Testis (tissue), 3 donors: ENCODE measurements around the gene UBAC1. TPM values are rescaled to one million over a fixed set of nuclear protein-coding genes. Genes with fewer than 3 reads are reported as not detected.

ENCODE experiments used
- DNase-seq: peaks from one replicate; pipeline ENCODE4 v3.0.0-alpha.2; 2019
- H3K27ac ChIP-seq, 2 donors: fragments of 200-600 bp; sonication (generic); one replicate each; pipeline ENCODE4 v1.5.1; 2019
- H3K27me3 ChIP-seq: fragments of 200-600 bp; sonication (generic); one replicate; pipeline ENCODE4 v1.5.1; 2019
- H3K36me3 ChIP-seq: fragments of 200-600 bp; sonication (generic); one replicate; pipeline ENCODE4 v1.5.1; 2017; ENCODE audit warnings: low read depth; ENCODE audit errors: missing control alignments
- H3K4me1 ChIP-seq: fragments of 200-600 bp; sonication (generic); one replicate; pipeline ENCODE4 v1.5.1; 2019
- H3K4me3 ChIP-seq, 2 donors: fragments of 200-600 bp; sonication (generic); one replicate each; pipeline ENCODE4 v1.5.1; 2017 to 2019
- H3K9me3 ChIP-seq: fragments of 200-600 bp; sonication (generic); one replicate; pipeline ENCODE4 v1.5.1; 2017
- POLR2A ChIP-seq: fragments of 450-650 bp; IDR thresholded peaks from one replicate; pipeline ENCODE4 v1.6.1; 2017; ENCODE audit warnings: antibody characterized with exemption, mild to moderate bottlenecking, moderate library complexity
- WGBS, 2 donors: methylation state at CpG; one replicate each; pipeline ENCODE4 v1.1.5; 2018; 5-methylcytosine and 5-hydroxymethylcytosine counted together
- intact Hi-C: fragments of 100-400 bp; cut with DNase I; formaldehyde crosslinking; loops from one replicate; pipeline ENCODE4 v1.15.1; 2023; ENCODE audit warnings: low total_unique reads
- polyA plus RNA-seq: library from polyadenylated mRNA; stranded (reverse); fragments of 350-450 nt; fragmentation: Illumina TruSeq; extraction: RNeasy Lipid Tissue Mini Kit (QIAGEN cat#74804); gene quantifications from one replicate; pipeline ENCODE4 v1.2.3, GENCODE V29; 2014; ENCODE audit warnings: low read depth, low replicate concordance; ENCODE audit not compliant: insufficient read depth
- total RNA-seq, 2 donors: library from RNA; depleted of rRNA; stranded (reverse); fragments of >200 nt; gene quantifications; one replicate each; pipeline ENCODE4 v1.2.3, GENCODE V29; 2016
- TF ChIP-seq, protein P1 (sequence below), 3 experiments: fragments of 450-650 bp in 2 of 3; fragments of 200-600 bp in 1 of 3; sonication (generic) in 1 of 3; IDR thresholded peaks; one replicate each; pipeline ENCODE4 v1.5.1; 2016 to 2019; ENCODE audit warnings: antibody characterized with exemption in 3 of 3, mild to moderate bottlenecking in 2 of 3, moderate library complexity in 1 of 3

The UBAC1 gene
- total and polyA plus RNA-seq, 3 donors from 2014 or later, result 82.2 to 99.5 (median 92.5) TPM

DNA sequence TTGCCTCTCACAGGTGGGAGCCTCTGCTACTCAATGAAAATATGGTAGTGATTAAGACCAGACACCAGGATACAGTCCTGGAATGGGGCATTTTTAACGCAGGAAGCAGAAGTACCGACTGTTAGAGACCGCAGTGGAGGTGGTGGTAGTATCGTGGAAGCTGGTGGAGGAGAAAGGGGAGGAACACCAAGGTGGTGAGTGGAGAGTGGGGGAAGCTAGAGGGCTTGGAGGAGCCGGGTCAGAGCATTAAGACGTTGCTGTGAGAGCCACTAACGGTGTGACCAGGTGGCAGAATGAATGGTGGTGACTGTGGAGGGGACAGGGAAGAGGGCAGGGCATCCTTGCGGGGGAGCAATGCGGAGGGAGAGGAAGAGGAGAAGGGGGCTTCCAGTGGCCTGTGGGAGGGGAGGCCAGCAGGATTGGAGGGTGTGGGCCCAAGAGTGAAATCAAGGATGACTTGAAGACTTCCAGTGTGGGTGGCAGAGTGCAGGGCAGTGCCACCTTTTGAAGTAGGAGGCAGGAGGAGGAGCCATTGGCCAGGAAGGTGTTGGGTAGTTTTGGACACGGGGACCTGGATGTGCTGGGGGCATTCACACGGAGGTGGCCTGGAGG is 1.6 kb upstream of the UBAC1 start:
- H3K4me3 ChIP-seq, result no peak overlapping the region
- no peaks in the 10 kb centered on the region for H3K9me3 ChIP-seq
- intact Hi-C loops, result no loop called here
- no peak for DNase-seq
- peaks cover 15% of the 10 kb centered on the region for H3K4me1 ChIP-seq
- no peak overlapping the region for H3K27ac ChIP-seq
- TF ChIP-seq POLR2A, result no peak
- TF ChIP-seq, protein P1, sequence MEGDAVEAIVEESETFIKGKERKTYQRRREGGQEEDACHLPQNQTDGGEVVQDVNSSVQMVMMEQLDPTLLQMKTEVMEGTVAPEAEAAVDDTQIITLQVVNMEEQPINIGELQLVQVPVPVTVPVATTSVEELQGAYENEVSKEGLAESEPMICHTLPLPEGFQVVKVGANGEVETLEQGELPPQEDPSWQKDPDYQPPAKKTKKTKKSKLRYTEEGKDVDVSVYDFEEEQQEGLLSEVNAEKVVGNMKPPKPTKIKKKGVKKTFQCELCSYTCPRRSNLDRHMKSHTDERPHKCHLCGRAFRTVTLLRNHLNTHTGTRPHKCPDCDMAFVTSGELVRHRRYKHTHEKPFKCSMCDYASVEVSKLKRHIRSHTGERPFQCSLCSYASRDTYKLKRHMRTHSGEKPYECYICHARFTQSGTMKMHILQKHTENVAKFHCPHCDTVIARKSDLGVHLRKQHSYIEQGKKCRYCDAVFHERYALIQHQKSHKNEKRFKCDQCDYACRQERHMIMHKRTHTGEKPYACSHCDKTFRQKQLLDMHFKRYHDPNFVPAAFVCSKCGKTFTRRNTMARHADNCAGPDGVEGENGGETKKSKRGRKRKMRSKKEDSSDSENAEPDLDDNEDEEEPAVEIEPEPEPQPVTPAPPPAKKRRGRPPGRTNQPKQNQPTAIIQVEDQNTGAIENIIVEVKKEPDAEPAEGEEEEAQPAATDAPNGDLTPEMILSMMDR (IDR thresholded peaks at IDR 0.05), result no peak
- 69 to 73% methylated on average over 11 of the region's 11 CpGs for WGBS, 2 donors
- no peaks in the 10 kb centered on the region for H3K27me3 ChIP-seq
- H3K36me3 ChIP-seq, result no peaks in the 10 kb centered on the region

DNA sequence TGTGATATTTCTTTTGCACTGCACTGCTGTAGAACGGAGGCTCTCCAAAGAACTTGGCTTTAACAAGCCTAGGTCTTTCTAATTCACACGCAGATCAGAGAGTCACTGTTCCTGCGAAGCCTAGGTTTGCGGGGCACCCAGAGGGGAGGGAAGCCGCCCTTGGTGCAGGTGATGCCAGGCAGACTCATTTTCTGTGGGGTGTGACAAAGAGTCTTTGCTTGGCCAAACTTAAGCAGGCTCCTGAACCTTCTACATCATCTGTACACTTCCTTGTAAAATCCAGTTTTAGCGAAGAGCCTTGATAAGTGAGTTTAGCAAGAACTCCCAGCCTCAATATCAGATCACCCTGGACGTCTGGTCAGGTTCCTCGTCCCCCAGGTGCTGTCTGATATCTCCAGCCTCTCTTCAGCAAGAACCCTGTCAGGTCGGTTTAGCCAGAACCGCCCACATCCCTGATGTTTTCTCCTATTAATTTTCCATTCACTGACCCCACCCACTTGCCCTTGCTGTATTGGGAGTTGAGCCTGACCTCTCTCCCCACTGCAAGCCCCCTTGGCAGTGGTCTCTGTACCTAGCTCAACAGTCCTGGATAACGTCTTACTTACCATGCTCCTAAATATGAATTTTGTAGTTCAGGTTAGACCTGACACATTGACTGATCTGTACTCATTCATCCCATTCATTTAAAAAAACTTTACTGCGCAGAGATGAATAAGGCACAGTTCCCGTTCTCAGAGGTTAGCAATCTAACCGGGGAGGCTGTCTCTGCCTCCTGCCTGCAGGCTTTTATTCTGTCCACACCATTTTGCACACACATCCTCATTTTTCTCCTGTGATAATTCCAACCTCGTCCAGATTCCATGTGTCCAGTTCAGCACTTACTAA is 880 bp upstream of the UBAC1 start:
- no peak overlapping the region for H3K4me3 ChIP-seq

DNA sequence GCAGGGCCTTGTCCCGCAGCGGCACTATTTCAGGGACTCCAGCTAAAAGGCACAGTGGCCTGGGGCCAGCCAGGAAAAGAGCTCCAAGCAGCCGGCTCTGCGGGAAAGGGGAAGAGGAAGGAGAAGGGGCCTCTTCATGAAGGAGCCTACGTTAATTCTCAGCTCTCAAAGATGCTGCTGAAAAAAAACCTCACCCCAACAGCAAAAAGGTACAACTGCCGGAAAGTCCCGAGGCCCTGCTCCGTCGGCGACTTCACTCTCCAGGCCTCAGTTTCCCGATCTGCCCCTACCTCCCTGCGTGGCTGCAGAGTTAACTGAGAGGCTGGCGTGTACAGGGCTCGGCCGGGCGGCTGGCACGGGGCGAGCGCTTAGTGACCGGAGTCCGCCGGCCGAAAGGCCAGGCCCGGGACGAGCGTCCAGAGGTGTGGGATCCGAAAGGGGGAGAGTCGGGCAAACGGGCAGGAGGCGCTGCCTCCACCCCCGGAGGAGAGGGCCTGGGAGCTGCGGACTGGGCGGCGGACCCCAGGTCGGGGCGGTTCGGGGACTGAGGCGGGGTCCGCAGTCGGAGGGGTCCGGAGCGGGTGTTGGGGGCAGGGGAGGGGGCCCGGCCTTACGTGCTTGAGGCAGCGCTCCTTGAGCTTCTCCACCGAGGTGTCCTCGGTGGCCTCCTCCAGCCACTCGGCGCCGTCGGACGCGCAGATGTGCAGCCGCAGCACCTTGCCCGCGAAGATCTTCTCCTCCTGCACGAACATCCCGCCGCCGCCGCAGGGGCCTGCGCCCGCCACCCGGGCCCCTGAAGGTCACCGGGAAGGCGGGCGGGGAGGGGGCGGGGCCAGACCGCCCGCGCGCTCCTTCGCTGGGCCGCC is 529 bp downstream of the UBAC1 start:
- intact Hi-C loops, result no loop called here

More for the DNA sequence above, 880 bp upstream of the UBAC1 start:
- DNase-seq, result no peak
- no peak for TF ChIP-seq POLR2A
- TF ChIP-seq, protein P1 (IDR thresholded peaks at IDR 0.05), result no peak
- no peaks in the 10 kb centered on the region for H3K27me3 ChIP-seq
- no peak overlapping the region for H3K27ac ChIP-seq
- WGBS, 2 donors, result 39 to 44% methylated on average over 15 of the region's 15 CpGs
- H3K36me3 ChIP-seq, result no peaks in the 10 kb centered on the region
- H3K9me3 ChIP-seq, result no peaks in the 10 kb centered on the region
- H3K4me1 ChIP-seq, result peaks cover 11% of the 10 kb centered on the region
- intact Hi-C loops, result no loop called here

GRCh38 chr9:135959814-135960213 is 1.4 kb downstream of the UBAC1 start:
- intact Hi-C loops, result no loop called here
- H3K4me3 ChIP-seq, result peak overlapping the region in 1 of 2 donors; percentile 84
- no peak for TF ChIP-seq POLR2A
- TF ChIP-seq, protein P1 (IDR thresholded peaks at IDR 0.05), result no peak
- no peaks in the 10 kb centered on the region for H3K36me3 ChIP-seq
- 39 to 45% methylated on average over 9 of the region's 9 CpGs for WGBS, 2 donors
- no peaks in the 10 kb centered on the region for H3K9me3 ChIP-seq
- no peak for DNase-seq
- H3K27ac ChIP-seq, result no peak overlapping the region
- no peaks in the 10 kb centered on the region for H3K27me3 ChIP-seq
- H3K4me1 ChIP-seq, result peaks cover 11% of the 10 kb centered on the region

More for the DNA sequence above, 529 bp downstream of the UBAC1 start:
- Histone ChIP-seq H3K9me3 (no peaks in the 10 kb centered on the region), H3K4me3 (peak overlapping the region; percentile 84 to 90), H3K27me3 (no peaks in the 10 kb centered on the region), H3K27ac (peak overlapping the region; percentile 56 to 86), H3K4me1 (peaks cover 11% of the 10 kb centered on the region), H3K36me3 (no peaks in the 10 kb centered on the region)
- peak; percentile 28 for DNase-seq
- TF ChIP-seq POLR2A, result no peak
- TF ChIP-seq, protein P1 (IDR thresholded peaks at IDR 0.05), result no peak
- WGBS, 2 donors, result 0 to 1% methylated on average over 15 to 55 of the region's 74 CpGs
